Brain pericyte (primary cell): ENCODE data around the gene ORAI1.
"Not testable (repeated sequence)": the region's sequence is repeated elsewhere in the genome, so short reads cannot be mapped to it uniquely, and the experiment has no call there.

Source experiments
- DNase-seq: peaks from one replicate; pipeline ENCODE4 v3.0.0-alpha.2; 2012; ENCODE audit warnings: low read depth, low spot score

Gene ORAI1

DNA sequence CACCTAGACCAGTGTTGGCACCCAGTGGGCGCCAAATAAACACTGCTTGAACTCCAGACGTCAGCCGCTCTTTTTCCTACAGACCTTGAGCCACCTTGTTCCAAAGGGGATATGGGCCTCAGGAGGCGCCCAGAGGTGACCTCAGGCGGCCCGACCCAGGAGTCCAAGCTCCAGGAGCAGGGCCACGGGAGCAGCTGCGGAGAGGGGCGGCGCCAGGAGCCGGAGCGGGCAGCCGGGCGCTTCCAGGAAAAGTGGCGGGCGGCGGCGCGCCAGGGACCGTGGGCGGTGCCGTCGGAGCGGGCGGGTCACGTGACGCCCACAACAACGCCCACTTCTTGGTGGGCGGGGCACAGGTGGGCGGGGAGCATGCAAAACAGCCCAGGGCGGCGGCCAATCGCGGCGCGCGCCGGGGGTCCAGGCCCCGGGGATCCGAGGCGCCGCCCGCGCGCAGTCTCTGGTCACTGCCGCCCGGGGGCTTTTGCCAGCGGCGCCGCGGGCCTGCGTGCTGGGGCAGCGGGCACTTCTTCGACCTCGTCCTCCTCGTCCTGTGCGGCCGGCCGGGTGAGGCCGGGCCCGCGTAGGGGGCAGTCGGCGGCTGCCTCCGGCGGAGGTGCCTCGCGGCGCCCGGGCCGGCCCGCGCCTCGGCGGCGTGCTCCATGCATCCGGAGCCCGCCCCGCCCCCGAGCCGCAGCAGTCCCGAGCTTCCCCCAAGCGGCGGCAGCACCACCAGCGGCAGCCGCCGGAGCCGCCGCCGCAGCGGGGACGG is at the start of gene ORAI1:
TSS of gene ORAI1 (plus strand) at position 444 of the 766 bp plus-strand sequence.
- peak; percentile 59 for DNase-seq

DNA sequence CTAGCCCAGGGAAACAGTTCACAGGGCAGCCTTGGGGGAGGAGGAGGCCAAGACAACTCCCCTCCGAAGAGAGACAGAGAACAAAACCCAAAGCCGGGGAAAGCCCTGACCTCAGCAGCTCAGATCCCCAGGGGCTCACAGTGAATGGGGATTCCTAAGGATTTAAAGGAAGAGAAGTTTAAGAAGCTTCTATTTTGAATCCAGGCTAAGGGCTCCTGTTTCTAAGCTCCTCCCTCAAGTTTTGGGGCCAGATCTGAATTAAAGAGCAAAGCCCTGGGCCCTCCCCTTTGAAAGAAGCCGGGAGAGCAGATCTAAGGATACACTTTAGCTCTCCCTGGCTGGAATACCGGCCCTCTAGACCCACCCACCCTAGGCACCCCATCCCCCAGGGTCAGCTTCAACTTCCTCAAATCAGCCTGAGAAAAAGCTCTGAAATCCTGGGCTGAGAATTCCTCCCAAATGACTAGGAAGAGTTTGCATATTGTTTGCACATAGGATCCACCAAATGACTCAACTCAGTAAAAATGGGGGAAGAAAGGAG is 49.4 kb upstream of the ORAI1 start:
- DNase-seq, result peak; percentile 47

DNA sequence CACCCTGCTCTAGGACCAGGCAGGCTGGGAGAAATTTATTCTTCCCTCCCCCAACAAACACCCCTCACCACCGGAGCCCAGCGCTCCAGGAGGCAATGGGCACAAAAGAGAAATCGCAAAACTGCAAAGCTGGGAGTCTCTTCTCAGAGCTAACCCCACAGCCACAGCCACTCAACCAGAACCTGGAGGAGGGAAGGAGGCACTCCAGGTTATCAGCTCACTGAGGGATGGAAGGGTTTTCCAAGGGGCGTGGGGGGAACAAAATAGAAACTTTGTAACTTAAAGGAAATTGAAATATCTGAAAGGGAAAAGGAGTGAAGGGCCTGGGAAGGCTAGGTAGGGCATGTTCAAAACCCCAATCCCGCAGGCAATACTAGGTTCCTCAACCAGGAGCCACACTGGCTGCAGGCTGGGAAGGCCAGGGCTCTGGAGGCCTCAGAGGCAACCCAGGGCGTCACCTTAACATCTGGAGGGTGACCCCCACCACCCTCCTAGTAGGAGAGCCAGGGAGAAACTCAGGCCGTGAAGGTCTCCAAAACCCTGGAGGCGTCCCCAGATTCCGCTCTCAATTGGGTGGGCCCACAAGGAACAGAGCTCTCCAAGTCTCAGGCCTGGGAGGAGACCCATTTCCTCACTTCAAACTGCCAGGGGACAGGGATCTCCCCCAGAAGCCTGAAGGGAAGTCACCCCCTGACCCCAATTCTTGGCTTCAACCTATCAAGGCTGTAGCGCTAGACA is 48.7 kb upstream of the ORAI1 start:
- DNase-seq, result no peak

DNA sequence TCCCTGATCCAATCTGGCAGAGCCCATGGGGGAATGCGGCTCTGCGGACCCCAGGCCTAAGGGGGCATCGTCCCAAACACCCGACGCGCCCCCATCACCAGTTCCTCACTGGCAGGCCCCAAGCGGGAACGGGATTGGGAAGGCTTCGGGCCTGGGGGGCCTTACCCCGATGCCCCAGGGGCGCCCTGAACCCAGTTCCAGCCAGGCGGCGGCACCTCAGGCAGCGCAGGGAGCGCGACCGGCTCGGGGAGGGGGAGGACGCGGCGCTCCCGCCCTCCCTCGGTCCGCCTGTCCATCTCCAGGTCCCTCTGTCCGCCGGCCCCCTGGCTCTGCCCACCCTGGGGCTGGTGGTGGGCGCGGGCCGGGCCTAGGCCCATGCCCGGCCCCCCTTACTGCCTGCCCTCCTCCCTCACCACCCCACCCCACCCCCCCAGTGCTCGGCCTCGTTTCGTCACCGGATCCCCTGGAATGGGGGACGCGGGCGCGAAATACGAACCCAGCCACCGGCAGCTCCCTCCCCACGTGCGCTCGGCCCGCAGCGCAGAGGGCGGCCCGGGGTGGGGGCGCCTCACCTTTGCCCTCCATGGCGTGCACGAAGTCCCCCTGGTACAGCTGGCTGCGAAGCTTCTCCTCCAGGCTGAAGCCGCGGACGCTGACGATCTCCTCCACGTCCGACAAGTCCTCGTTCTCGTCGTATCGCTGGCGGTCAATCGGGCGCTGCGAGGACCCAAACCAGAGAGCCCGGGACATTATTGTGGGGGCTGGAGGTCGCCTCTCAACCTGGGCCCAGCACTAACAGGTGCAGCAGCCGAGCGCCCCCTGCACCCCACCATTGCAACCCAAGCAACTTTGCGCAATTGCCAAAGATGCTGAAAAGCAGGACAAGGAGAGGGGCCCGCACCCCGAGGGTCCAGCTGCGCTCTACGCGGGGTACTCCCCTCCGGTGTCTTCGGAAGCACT is 47.8 kb upstream of the ORAI1 start:
- DNase-seq, result no peak

DNA sequence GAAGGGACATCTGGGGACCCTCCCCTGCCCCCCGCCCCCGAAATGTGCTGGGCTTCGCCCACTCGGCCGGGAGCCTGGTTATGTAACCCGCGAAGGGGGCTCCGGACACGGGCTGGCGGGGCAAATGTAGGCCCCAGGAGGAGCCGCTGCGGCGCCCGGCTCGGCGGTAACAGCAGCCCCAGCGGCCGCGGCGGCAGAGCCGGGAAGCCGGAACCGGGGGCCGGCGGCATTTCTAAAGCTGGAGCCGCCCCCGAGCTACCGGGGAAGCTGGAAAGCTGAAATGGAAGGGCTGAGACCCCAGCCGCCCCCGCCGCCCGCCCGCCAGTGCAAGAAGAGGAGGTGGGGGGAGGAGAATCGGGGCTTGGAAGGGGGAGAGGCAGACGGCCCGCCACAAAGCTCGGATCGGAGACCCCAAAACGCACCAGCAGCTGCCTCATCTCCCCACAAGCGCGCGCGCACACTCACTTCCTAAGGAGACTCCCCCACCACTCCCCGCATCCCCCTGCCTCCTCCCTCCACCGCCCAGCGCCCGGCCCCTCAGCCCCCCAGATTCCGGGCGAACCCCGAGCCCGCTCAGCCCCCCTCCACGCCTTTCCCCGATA is 47.0 kb upstream of the ORAI1 start:
- no peak for DNase-seq

DNA sequence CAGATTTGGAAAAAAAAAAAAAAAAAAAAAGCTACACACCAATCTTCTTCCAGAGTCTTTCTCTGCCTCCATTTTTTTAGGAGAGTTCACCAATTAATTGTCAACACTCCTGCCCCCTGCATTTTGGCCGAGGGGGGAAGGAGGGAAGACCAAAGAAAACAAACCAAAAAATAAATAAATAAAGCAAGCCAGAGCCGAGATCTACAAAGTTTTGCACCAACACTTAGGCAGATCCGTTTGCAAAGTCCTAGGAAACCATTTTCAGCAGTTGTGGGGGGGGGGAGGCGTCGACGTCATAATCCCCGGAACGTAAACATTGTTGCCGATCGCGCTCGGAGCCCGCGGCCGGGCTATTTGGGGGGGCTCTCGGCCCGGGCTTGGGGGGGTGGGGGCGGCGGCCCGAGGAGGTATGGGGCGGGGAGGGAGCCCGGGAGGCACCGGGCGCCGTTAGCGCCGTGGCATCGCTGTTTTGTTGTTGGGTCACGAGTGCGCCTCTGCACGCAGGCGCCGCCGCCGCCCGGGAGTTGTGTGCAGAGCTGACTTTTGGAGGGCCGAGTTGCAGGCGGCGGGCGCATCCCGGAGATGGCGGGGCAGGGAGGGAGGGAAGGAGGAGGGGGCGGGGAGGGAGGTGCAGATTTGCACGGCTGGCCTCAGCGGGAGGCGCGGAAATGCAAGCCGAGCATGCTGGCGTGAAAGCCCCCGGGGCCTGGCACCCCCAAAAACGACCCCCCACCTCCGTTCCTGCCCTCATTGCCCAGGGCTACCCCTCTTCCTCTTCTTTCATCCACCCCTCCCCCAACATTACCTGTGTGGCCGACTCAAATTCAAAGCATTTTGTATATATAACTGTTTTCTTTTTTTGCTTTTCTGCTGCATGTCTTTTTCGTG is 46.1 kb upstream of the ORAI1 start:
- no peak for DNase-seq

DNA sequence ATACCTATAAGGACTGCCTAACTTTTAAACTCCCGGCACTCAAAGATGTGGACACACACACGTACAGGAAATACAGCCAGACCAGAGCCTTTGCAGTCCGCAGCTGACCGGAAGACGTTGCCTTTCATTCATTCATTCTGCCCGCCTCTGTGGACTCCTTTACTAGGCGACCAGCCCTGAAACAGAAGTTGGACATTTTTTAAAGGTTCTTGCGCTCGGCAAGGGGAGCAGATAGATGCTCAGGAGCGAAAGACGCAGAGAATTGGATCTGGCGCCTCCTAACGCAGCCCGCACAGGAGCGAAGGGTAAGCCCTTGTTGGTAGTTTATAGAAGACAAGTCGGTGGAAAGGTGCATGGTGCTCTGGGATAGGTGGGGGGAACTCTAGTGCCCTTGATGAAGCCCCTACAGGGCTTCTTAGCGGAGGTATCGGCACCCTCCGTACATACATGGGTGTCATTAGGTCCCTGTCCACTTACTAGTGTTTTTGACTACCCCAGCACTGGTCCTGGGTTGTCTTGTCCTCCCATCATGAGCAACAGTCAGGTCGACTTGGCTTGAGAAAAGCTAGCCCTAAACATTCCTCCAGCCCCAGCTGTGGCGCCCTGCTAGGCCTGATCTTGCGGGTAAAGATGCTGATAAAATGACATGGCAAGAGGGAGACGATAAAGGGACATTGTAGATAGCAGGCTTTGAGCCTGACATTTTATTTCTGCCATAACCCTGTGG is 45.2 kb upstream of the ORAI1 start, which contains the start of gene KDM2B:
TSS of gene KDM2B (minus strand) at position 65 of the 727 bp plus-strand sequence. CDS start 112 bp downstream, outside the sequence.
- no peak for DNase-seq

DNA sequence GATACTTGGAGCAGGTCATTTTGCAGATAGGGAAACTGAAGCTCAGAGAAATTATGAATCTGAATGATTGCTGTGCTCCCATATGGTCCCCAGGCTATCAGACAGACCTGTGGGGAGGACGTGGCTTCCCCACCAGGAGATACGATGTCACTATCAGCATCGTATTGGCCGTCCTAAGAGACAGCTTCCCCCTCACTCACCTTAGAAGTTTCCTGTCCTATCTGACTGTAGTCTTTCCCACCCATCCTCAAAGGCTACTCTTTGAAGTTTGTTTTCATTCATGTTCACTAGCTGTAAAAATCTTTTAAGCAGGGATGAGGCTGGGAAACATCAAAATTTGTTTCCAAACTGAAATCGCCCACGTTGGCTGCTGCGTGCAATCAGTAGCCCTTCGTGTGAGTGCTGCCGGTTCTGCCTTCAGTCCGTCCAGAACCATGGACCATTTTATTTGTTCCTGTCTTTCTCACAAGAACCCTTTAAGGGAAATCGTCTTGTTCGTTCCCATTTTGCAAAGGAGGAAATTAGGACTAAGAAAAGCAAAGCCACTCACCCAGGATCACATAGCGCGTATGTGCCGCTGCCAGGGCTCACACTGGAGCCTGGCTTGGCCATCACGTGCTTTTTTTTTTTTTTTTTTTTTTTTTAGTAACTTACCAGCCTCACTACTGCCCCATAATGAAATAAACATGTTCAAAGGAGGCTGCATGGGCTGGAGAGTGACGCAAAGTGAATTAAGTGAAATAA is 44.5 kb upstream of the ORAI1 start:
- no peak for DNase-seq

DNA sequence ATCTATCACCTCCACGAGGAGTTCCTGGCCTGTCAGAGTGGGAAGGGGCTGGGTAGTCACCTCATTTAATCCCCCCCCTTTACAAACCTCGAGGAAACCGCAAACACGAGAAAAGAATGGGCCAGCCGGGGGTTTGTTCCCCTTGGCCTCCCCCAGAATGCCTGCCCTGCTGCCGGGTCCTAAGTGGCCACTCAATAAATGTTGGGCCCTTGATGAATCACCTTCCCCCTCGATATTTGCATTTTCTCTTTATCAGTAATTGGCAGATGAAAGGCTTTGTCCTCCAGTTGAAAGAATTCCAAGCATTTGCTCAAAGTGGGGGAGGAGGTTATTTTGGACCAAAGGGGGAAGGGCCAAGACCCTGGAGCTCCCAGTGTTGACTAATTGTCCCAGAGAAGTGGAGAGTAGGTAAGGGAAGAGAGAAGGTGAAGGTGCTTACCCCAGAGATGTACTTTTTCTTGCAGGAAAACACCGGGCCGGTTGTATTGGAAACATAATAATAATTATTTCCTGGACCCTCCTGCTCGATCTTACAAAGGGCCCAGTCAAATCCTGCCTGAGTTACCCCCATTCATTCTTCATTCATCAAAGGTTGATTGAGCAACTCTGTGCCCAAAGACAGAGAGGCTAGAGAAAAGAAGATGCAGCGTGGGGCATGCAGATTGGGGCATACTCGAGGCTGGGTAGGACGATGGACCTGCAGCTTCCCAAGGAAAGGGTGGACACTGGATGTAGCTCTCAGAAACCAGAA is 43.6 kb upstream of the ORAI1 start:
- no peak for DNase-seq

DNA sequence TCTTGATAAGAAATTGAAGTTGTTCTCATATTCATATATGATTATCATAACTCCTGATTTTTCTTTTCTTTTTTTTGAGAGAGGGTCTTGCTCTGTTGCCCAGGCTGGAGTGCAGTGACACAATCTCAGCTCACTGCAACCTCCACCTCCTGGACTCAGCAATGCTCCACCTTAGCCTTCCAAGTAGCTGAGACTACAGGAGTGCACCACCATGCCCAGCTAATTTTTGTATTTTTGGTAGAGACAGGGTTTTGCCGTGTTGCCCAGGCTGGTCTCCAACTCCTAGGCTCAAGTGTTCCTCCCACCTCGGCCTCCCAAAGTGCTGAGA is 43.0 kb upstream of the ORAI1 start:
- DNase-seq, result not testable (repeated sequence)

DNA sequence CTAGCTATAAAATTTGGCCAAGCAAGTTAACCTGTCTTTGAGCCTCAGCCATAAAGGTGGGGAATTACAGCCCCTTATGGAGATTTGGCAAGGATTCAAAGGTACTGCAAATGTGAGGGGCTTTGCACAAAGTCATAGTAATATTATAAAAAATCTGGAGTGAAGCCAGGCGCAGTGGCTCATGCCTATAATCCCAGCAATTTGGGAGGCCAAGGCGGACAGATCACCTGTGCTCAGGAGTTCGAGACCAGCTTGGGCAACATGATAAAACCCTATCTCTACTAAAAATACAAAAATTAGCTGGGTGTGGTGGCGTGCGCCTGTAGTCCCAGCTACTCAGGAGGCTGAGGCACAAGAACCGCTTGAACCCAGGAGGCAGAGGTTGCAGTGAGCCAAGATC is 41.4 kb upstream of the ORAI1 start:
- not testable (repeated sequence) for DNase-seq

DNA sequence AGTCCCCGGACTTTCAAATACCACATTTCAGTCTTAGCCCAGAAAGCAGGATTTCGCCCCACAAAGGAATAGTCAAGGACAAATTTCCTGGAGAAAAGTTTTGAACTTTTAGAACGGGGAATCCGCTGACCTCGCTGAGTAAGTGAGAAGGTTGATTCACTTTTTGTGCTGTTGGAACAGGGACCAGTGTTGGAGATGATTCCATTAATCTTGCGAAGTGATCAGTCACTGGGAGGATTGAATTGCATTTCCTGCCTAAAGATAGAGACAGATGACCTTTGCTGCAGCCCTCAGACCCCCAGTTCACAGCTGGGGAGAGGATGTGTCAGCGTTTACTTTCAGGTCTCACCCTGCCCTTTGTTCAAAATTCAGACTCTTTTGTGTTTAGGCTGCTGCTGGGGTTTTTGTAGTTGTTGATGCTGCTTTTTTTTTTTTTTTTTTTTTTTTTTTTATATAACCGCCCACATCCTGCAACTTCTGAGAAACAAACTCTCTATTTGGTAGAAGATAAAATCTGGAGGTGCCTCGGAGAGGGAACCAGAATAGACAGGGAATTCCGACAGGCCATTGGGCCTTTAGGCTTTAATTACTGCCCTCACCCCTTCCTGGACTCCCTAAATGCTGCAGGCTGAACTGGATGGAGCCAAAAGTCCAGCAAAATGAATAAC is 35.7 kb upstream of the ORAI1 start:
- no peak for DNase-seq

DNA sequence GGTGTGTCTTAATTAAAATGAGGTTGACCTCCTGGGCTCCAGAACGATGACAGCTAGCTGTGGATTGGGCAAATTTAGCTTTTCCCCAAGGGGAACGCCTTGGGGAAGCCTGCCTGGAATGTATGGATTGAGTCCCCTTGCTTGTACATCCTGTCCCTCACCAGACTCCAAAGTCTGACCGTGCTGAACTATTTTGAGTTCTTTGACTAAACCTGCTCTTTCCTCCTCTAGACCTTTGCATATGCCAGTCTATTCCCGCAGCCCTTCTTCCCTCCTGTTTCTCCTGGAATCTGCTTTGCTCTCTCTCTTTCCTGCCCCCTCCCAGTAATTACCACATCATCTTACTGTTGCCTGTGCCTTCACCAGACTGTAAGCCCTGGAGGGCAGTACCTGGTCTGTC is 34.0 kb upstream of the ORAI1 start:
- DNase-seq, result no peak

DNA sequence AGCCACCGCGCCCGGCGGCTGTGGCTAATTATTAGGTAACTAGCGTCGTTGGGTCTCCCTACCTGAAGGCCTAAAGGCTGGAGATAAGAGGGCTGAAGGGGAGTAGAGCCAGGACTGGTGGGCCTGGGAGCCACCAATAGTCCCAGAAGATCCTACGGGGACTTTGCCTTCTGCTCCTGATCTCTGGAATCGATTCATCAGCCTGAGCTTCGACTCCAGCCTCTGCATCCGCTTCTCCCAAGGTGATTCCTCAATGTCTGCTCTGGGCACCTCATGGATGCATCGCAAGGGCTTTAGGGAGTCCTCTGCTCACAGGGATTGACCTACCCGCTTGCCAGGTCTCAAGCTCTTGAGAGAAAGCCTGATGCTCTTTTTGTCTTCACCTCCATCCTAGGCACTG is 30.8 kb upstream of the ORAI1 start:
- DNase-seq, result no peak

DNA sequence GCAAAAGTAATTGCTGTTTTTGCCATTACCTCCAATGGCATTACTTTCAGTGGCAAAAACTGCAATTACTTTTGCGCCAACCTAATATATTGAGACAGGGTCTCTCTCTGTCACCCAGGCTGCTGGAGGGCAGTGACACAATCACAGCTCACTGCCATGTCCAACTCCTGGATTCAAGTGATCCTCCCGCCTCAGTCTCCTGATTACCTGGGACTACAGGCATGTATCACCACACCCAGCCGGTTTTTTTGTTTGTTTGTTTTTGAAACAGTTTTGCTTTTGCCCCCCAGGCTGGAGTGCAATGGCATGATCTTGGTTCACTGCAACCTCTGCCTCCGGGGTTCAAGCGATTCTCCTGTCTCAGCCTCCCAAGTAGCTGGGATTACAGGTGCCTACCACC is 29.8 kb upstream of the ORAI1 start:
- DNase-seq, result no peak

DNA sequence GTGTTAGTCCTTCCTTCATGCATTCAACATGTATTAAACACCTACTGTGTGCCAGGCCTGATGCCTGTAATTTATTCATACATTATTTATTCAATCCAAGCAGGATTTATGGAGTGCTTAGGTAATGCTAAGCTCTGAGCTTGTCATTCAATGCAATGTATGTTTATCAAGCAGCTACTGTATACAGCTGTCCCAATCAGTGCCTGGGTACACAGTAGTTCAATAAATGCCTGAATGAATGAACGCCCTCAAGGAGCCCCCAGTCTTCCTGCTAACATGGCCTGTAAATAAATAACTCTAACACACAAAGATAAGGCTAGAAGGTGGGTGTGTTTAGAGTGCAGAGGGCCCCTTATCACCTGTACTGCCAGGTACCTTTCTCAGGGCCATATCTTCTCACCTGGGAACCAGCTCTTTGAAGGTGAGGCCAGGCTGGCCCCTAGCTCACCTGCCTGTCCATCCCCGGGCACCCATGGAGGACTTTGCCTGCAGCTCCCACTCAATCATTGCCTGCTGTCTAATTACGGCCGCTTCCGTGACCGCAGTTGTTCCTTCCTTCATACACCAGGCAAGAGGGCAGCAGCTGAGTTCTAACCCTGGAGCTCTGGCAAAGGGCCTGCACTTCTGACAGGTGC is 25.5 kb upstream of the ORAI1 start:
- DNase-seq, result no peak

DNA sequence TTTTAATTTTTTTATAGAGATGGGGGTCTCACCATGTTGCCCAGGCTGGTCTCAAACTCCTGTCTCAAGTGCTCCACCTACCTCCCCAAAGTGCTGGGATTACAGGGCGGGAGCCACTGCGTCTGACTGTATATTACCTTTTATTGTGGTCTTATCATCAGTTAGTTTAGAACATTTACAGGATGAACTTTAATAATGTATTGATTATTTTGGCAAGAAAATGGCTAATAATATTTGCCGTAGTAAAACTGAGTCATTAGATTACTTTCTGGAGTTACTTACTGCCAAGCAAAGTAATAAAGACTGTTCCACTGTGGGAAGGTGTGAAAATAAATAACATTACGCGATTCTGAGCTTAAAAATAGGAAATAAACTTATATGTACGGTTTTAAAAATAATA is 23.6 kb upstream of the ORAI1 start:
- DNase-seq, result no peak
